GM12872 (cell line): ENCODE measurements around the gene PGK1.

ENCODE experiments used
- TF ChIP-seq, protein P1 (sequence below): IDR thresholded peaks from 3 replicates; pipeline ENCODE4 v1.5.1; 2011; ENCODE audit warnings: low read depth, mild to moderate bottlenecking, low read length, moderate library complexity; ENCODE audit not compliant: insufficient read depth

PGK1 gene

DNA sequence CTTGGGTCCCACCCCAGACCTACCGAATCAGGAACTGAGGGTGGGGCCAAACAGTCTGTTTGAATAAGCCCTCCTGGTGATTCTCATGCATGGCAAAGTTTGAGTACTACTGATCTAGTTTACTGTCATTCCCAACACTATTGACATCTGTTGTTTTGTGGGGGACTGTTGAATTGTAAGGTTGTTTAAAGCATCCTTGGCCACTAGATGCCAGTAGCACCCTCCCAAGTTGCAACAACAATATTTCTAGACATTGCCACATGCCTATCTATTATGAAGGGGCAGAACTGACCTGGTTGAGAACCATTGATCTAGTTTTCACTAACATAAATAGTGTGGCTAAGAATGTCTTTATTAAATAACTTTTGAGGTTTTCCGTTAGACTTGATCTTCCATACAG lies 20.3 kb downstream of the PGK1 start:
- TF ChIP-seq, protein P1, sequence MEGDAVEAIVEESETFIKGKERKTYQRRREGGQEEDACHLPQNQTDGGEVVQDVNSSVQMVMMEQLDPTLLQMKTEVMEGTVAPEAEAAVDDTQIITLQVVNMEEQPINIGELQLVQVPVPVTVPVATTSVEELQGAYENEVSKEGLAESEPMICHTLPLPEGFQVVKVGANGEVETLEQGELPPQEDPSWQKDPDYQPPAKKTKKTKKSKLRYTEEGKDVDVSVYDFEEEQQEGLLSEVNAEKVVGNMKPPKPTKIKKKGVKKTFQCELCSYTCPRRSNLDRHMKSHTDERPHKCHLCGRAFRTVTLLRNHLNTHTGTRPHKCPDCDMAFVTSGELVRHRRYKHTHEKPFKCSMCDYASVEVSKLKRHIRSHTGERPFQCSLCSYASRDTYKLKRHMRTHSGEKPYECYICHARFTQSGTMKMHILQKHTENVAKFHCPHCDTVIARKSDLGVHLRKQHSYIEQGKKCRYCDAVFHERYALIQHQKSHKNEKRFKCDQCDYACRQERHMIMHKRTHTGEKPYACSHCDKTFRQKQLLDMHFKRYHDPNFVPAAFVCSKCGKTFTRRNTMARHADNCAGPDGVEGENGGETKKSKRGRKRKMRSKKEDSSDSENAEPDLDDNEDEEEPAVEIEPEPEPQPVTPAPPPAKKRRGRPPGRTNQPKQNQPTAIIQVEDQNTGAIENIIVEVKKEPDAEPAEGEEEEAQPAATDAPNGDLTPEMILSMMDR = no peak

DNA sequence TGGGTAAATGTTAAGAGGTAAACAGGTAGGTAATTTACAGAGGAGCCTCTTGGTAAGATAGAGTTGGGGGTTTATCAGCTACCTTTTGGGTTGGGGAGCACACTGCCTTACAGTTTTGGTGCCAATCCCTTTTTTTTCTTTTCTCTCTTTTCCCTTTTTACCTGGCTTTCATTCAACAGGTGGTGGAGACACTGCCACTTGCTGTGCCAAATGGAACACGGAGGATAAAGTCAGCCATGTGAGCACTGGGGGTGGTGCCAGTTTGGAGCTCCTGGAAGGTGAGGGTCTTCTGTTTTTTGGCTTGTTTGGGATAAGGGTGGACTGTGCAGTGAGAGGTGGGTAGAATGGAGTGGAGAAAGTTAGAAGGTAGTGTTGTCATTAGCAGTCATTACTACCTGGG lies 21.1 kb downstream of the PGK1 start:
- TF ChIP-seq, protein P1 = no peak

DNA sequence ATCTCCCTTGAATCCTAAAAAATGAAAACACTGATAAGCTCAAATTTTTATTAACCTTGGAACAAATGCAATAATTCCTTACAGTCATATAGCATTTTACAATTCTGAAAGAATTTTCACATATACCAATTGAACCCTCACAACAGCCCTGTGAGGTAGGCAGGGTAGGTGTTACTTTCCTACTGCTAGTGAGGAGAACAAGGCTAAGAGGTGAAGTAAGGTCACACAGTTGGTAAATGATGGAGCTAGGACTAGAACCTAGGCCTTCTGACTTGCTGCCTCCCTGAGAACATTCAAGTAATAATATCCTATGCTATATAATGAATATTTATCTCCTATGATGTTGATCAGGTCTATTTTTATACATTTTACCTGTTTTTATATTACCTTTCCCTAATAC lies 25.7 kb downstream of the PGK1 start:
- TF ChIP-seq, protein P1 = no peak

DNA sequence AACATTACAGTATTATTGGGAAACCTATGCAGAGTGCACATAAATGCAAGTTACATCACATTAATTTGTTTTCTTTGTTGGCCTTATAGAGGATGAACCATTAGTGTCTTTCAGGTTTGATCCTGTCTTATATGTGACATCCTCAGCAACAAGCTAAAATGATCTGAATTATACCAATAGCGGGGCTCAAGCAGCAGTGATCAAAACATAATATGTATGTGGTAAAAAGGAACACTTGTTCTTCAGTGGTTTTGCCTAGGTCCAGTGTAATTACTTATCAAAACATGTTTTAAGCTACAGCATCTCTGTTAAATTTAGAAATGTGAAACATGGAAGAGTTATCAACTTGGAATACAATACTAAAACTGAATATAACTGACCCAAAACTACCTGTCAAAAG lies 26.3 kb downstream of the PGK1 start:
- TF ChIP-seq, protein P1 = no peak

DNA sequence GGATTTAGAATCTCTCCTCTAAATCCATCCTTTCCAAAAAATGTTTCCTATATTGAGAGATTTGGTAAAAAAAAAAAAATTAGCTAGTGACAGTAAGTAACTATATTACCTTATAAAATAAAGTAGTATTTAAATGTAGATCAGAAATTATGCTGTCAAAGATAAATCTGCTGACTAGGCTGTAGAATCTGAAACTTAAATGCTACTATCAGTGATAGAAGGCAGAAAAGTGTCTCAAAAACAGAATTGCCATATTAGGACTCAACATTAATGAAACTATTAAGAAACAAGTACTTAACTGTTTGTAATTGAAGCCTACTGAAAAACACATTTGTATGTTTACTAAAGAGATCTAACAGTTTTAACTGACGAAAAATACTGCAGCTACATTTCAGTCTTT lies 27.1 kb downstream of the PGK1 start:
- TF ChIP-seq, protein P1 = no peak

DNA sequence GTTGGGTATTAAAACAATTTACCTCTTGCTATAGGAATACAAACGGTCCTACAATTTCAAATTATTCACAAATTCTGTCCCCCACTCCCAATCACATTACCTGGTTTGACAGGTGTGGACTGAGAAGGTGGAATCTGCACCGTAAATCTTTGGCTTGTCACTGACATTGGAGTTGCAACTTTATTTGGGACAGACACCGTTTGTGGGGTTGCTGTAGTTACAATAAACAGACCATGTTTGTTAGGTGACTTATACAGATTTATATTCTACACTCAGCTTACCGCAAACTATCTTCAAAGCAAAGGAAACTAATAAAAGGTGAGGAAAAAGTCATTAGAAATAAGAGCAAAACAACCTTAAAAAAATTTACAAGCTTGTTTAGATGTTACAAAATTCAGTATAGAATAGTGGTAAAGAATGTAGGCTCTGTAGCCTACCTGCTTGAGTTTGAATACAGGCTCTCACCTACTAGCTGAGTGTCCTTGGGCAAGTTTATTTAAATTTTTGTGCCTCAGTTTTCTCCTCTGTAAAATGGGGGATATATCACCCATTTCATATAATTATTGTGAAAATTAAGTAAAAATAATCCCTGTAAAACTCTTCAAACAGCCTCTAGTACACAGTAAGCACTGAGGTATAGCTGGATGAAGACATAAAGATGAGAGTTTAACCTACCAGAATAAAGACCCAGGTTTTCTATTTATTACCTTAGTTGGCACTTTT lies 29.4 kb downstream of the PGK1 start:
- TF ChIP-seq, protein P1 = no peak

DNA sequence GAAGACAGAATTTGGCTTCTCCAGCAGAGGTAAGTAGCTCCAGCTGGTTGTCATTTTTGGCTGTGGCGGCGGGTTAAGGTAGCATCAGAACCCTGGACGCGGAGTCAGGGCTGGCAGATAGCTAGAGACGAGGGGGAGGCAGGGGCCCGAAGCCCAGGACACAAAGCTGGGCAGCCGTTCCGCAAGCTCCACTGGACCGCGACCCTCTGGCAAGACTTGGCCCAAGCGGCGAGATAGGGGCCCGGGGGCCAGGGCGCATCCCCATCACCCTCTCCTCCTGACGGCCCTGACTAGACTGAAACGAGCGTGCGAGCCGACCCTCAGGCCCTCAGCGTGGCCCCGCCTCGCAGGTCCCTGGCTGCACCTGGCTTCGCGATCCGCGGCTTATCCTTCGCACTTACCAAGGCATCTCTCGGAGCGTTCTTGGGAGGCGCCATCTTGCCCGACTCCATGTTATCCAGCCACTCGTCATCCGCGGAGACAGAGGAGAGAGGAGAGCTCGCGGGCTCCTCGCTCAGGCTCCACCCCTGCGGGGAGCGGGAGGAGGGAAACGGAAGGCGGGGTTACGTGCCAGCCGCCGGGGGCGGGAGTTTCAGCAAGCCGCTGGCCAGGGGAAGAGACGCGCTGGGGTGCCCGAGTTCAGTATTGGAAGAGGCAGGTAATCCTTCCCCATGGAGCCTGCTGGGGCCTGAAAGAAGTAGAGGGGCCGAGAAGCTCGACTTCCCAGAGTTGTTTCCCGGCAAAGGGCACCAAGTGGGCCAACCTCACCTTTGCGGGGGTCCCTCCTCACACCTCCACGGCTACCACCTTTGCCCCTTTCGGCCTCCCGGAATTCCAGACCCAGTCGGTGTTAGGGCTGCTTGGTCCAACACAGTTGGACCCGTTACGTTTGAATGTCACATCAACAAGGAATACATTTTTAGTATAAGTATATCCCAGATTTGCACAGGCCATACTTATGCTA lies 35.4 kb downstream of the PGK1 start, which contains the start of gene TAF9B:
Gene TAF9B (minus strand): TSS at position 491 of the 964 bp plus-strand sequence. CDS start 39 bp downstream, at position 452.
- TF ChIP-seq, protein P1 = no peak
